ENCODE measurements around the gene LYPD3. TPM values are rescaled to one million over a fixed set of nuclear protein-coding genes. Genes with fewer than 3 reads are reported as not detected.

The LYPD3 gene
- total and polyA plus RNA-seq, 2 experiments from 2014 or later = 3.3 to 4.6 TPM

DNA sequence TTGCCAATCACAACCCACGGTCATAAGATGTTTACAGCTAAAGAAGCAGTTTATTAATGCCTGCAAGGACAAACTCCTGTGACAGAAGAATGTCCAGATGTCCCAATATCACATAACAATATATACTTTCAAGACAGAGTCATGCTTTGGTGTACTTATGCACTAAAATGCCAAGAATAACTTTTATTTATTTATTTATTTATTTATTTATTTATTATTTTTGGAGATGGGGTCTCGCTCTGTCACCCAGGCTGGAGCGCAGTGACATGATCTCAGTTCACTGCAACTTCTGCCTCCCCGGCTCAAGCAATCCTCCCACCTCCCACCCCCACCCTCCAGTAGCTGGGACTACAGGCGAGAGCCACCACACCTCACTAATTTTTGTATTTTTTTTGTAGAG is 41.6 kb downstream of the LYPD3 start:
- no peak overlapping the region for H3K4me3 Mint-ChIP-seq
- ATAC-seq = no peak
- H3K9me2 ChIP-seq (ENCODE audit: insufficient read depth) = peaks cover 9% of the 10 kb centered on the region; the same call in 1 of the 2 replicates

DNA sequence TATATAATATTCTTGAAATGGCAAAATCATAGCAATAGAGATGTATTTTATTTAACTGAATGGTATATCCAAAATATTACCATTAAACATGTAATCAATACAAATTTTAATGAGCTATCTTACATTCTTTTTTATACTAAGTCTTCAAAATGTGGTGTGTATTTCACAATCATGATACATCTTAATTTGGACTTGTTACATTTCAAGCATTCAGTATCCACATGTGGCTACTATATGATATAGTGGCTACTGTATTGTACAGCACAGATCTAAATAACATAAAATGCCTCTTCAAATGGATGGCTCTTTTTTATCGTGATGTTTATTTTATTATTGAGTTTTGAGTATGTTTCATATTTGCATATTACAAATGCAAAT is 42.7 kb downstream of the LYPD3 start:
- Histone ChIP-seq H3K4me2 (no peak overlapping the region), H2AFZ (no peak overlapping the region), H3K36me3 (ENCODE audit: insufficient read depth) (0 out of 2 replicates have a peak, but pooled peaks cover 5% of the 10 kb centered on the region), H3K4me1 (ENCODE audit: insufficient read depth) (peaks cover 20% of the 10 kb centered on the region), H3K27me3 (ENCODE audit: insufficient read depth) (no peaks in the 10 kb centered on the region), H3F3A (replicated peaks; ENCODE audit: low read depth) (no peaks in the 10 kb centered on the region), H3K79me2 (replicated peaks; ENCODE audit: insufficient read depth) (no peaks in the 10 kb centered on the region), H3K27ac (ENCODE audit: low read depth) (no peak overlapping the region), H3K4me3 (no peak overlapping the region), H3K9me2 (ENCODE audit: insufficient read depth) (peaks cover 9% of the 10 kb centered on the region; the same call in 1 of the 2 replicates), H4K20me1 (replicated peaks; ENCODE audit: insufficient read depth) (no peaks in the 10 kb centered on the region)
- H3K27me3 Mint-ChIP-seq (ENCODE audit: insufficient read depth, low read depth, poor library complexity) = peaks cover 17% of the 10 kb centered on the region
- DNase-seq (ENCODE audit: low spot score) = no peak
- no peaks in the 10 kb centered on the region for H3K36me3 Mint-ChIP-seq (ENCODE audit: low read depth)
- peaks cover 24% of the 10 kb centered on the region for H3K4me1 Mint-ChIP-seq
- ATAC-seq = no peak
- no peak overlapping the region for H3K27ac Mint-ChIP-seq
- 0 out of 3 replicates have a peak, but pooled peaks cover 8% of the 10 kb centered on the region for H3K9me3 Mint-ChIP-seq
- H3K4me3 Mint-ChIP-seq = no peak overlapping the region
- no peak for TF ChIP-seq JUNB (IDR thresholded peaks at IDR 0.05; ENCODE audit: unreplicated experiment)
- no peak for TF ChIP-seq STAT1 (IDR thresholded peaks at IDR 0.05; ENCODE audit: unreplicated experiment)
- no peak for TF ChIP-seq ZNF114 (CRISPR knock-in tag; IDR thresholded peaks at IDR 0.05)
- TF ChIP-seq REST (IDR thresholded peaks at IDR 0.05; ENCODE audit: unreplicated experiment) = no peak

More for the DNA sequence above, 41.6 kb downstream of the LYPD3 start:
- no peaks in the 10 kb centered on the region for H4K20me1 ChIP-seq (replicated peaks; ENCODE audit: insufficient read depth)
- no peaks in the 10 kb centered on the region for H3K27me3 ChIP-seq (ENCODE audit: insufficient read depth)
- H3K4me2 ChIP-seq = no peak overlapping the region
- no peaks in the 10 kb centered on the region for H3K36me3 Mint-ChIP-seq (ENCODE audit: low read depth)
- H3K9me3 Mint-ChIP-seq = 0 out of 3 replicates have a peak, but pooled peaks cover 8% of the 10 kb centered on the region
- H3K27ac ChIP-seq (ENCODE audit: low read depth) = no peak overlapping the region
- H3K36me3 ChIP-seq (ENCODE audit: insufficient read depth) = 0 out of 2 replicates have a peak, but pooled peaks cover 5% of the 10 kb centered on the region
- no peak overlapping the region for H3K4me3 ChIP-seq
- no peak overlapping the region for H2AFZ ChIP-seq
- H3K27ac Mint-ChIP-seq = no peak overlapping the region
- peaks cover 11% of the 10 kb centered on the region for H3K27me3 Mint-ChIP-seq (ENCODE audit: insufficient read depth, low read depth, poor library complexity)
- peaks cover 20% of the 10 kb centered on the region for H3K4me1 ChIP-seq (ENCODE audit: insufficient read depth)
- DNase-seq (ENCODE audit: low spot score) = no peak
- TF ChIP-seq JUNB (IDR thresholded peaks at IDR 0.05; ENCODE audit: unreplicated experiment) = no peak
- TF ChIP-seq REST (IDR thresholded peaks at IDR 0.05; ENCODE audit: unreplicated experiment) = no peak
- TF ChIP-seq EZH2 (IDR thresholded peaks at IDR 0.05; ENCODE audit: low read depth, unreplicated experiment) = no peak
- no peaks in the 10 kb centered on the region for H3F3A ChIP-seq (replicated peaks; ENCODE audit: low read depth)
- peaks cover 24% of the 10 kb centered on the region for H3K4me1 Mint-ChIP-seq
- no peaks in the 10 kb centered on the region for H3K79me2 ChIP-seq (replicated peaks; ENCODE audit: insufficient read depth)
